ENCODE measurements around the gene DLX4.

Gene DLX4

DNA sequence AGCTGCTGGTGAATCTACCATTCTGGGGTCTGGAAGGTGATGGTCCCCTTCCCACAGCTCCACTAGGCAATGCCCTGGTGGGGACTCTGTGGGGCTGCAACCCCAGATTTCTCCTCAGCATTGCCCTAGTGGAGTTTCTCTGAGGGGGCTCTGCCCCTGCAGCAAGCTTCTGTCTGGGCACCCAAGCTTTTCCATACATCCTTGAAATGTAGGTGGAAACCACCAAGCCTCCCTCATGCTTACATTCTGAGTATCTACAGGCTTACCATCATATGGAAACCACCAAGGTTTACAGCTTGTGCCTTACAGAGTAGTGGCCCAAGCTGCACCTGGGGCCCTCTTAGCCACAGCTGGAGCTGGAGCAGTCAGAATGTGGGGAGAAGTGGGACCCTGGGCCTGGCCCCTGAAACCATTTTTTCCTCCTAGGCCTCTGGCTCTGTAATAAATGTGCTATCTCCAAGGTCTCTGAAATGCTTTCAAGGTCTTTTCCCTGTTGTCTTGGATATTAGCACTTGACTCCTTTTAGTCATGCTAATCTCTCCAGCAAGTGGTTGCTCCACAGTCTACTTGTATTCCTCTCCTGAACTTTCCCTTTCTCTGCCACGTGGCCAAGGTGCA, 45.6 kb downstream of the DLX4 start:
- DNase-seq (ENCODE audit: low spot score): no peak

DNA sequence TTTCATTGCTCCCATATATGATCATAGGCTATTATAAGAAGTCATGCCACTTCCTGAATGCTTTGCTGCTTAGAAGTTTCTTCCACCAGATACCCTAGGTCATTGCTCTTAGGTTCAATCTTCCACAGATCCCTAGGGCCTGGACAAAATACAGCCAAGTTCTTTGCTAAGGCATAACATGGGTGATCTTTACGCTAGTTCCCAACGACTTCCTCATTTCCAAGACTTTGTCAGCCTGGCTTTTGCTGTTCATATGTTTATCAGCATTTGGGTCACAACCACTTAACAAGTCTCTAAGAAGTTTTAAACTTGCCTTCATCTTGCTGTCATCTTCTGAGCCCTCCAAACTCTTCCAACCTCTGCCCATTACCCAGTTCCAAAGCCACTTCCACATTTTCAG, 46.2 kb downstream of the DLX4 start:
- no peak for DNase-seq (ENCODE audit: low spot score)

DNA sequence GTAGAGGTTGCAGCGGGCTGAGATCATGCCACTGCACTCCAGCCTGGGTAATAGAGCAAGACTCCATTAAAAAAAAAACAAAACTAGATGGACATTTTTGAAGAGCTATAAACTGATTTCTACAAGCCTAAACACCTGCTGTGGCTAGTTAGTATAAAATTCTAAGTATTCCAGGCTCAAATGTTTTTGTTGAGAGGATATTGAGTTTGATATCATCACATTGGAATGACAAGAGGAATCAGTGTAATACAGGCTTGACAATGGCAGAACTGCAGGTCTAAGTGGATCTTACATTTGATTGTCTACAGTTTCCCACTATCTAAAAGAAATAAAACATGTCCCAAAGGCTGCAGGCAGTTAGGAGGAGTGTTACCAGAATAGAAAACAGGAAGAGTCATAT, 49.9 kb downstream of the DLX4 start:
- DNase-seq (ENCODE audit: low spot score): no peak

GRCh38 chr17:50020841-50021599, 52.0 kb downstream of the DLX4 start:
- DNase-seq (ENCODE audit: low spot score): no peak

DNA sequence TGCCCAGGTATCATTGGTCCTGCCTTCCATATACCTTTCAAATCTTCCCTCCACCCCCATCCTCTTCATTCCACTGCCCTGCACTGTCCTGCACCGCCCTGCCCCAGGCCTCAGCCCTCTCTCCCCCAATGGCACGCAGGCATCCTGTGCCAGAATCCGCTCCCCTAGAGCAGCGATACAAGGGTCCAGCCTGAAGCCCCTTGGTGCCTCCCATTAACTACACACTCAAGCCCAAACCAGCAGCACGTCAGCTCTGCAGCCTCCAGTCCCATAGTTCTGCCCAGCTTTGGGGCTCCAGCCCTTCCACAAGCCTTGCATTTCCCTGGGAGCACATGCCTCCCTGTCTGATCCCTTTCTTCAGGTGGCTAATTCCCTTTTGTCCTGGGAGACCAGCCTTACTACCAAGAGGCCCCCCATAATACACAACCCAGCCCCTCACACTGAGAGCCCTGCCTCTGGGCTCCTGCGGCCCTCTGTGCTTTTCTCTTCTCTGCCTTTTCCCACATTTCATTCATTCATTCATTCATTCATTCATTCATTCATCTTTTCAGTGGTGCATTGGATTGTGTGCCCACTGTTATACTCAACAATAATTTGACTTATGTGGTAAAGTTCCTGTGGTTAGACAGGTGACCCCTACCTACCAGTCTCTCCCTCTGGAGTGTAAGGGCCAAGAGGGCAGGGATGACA, 52.8 kb downstream of the DLX4 start:
- no peak for DNase-seq (ENCODE audit: low spot score)

DNA sequence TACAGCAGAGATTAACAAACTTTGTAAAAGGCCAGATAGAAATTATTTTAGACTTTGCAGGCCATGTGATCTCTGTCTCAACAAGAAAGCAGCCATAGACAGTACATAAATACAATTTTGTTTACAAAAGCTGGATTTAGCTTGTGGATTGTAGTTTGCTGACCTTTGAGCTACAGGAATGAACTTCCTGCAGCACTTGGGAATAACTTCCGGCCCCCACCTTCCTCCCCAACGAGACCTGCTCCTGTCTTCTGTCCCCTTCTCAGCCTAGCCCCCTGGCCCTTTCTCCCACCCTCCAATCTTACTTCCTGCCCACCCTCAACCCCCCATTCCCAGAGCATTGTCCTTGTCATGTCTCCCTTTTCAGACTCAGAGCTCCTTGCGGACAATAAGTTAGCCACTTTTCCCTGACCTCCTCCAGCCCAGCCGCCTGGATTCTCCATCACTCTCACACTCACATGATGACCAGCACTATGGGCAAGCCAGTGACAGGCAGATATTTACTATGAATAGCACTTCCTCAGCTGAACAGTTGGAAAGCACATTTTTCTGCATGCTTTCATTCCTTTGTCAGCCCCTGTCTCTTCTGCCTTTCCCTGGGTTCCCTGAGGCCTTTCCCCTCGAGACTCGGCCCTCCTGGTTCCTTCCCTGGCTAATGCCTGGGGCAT, 53.6 kb downstream of the DLX4 start:
- DNase-seq (ENCODE audit: low spot score): no peak

GRCh38 chr17:50023520-50023919, 54.5 kb downstream of the DLX4 start:
- DNase-seq (ENCODE audit: low spot score): no peak

Measured in globus pallidus (tissue), 1 donor.